Gastroesophageal sphincter (tissue), 2 donors: ENCODE results near the gene RNF103.

Experiments
- EP300 ChIP-seq: sonication (generic); formaldehyde crosslinking; IDR thresholded peaks from one replicate; pipeline ENCODE4 v1.6.1; 2017; ENCODE audit warnings: antibody characterized with exemption, mild to moderate bottlenecking
- POLR2A ChIP-seq, 2 donors: fragments of 450-650 bp; IDR thresholded peaks; one replicate each; pipeline ENCODE4 v1.6.1; 2017; ENCODE audit warnings: antibody characterized with exemption in 2 of 2, mild to moderate bottlenecking in 2 of 2, moderate library complexity in 1 of 2

- TF ChIP-seq EP300: no peak
- no peak for TF ChIP-seq POLR2A (IDR thresholded peaks at IDR 0.05)
These were observed 12.8 kb downstream of the RNF103 start for GRCh38 chr2:86610871-86611270.
